Fibroblast of skin of right biceps (primary cell): Measurements from ENCODE around the gene PRKAG1.
"Not testable (repeated sequence)": the region's sequence is repeated elsewhere in the genome, so short reads cannot be mapped to it uniquely, and the experiment has no call there.

Experiments used
- DNase-seq: peaks from one replicate; pipeline ENCODE4 v3.0.0-alpha.2; 2013

The PRKAG1 gene

DNA sequence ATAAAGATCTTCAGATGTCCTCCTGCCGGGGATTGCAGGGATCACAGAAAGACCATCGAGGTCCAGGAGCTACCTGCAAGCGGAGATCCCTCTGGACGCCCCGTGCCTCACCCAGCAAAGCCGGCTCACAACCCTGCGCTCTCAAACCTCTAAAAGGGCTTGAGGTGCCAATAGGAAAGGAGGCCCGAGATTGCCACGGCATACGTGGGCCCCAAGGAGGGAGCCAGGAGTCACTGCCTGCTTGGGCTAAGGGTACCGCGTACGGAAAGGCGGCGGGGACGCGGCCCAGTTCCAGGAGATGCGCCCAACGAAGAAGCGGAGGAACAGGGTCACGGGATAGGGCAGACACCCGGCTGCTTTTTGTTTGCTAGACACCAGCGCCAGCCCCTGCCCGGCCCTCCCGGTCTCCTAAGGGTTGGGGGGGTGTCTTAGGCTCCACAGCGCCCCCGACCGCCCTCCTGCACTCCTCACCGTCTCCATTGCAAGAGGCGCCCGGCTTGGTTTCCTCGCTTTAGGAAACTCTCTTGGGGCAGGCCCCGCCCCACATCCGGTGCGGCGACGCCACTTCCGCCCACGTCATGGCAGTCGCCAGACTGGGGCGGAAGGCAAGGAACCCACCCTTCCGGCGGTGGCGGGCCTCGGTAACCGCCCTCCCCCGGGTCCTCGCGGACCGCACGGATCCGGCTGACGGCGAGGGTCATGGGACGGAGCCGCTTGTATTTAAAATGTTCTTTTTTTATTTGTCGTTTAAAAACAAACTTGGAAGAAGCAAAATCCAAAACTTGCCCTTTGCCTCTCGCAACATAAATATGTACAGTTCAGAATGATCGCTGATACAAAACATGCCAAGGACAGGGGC is at the start of gene PRKAG1:
PRKAG1 (minus strand) TSS at position 516 of the 859 bp plus-strand sequence; CDS start at position 480, 36 bp downstream.
- DNase-seq, result peak; percentile 98

DNA sequence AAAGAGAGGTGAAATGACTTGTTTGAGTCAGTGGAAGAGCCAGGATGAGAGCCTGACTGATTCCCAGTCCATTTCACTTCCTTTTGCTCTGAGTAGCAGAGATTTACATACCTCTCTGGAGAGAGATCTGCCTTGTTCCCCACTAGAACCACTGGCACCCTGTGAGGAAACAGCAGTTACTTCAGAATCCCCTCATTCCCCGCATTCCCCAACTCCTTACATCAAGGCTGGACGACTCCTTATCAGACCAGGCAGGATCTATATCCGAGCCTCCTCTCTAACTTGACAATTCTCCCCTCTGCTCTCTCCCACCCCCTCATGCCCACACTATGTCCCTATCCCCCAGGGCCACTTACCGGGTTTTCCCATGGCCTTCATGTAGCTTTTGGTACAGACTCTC is 47.5 kb upstream of the PRKAG1 start:
- DNase-seq, result no peak

DNA sequence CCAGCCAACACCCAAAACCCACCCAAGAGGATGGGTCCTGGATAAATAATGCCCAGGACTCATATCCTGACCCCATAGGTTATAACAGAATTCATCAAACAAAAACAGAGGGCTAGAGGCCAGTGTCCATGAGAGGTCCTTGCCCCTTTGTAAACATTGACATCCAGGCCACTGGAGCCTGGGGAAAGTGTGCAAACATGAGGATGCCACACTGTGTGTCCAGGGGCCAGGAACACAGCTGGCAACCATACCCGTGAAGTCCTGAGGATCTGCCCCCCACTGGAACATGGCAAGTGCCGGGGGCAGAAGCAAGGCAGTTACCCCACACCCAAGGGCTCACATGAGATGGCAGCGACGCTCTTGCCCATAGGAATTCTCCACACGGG is 46.2 kb upstream of the PRKAG1 start:
- DNase-seq, result no peak

DNA sequence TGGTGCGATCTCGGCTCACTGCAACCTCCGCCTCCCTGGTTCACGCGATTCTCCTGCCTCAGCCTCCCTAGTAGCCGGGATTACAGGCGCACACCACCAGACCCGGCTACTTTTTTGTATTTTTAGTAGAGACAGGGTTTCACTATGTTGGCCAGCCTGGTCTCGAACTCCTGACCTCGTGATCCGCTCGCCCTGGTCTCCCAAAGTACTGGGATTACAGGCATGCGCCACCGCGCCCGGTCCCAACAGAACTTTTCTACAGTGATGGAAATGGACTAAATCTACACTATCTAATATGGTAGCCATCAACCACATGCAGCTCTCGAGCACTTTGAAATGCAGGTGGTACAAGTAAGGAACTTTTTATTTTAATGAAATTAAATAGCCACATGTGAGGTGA is 43.3 kb upstream of the PRKAG1 start:
- DNase-seq, result not testable (repeated sequence)

DNA sequence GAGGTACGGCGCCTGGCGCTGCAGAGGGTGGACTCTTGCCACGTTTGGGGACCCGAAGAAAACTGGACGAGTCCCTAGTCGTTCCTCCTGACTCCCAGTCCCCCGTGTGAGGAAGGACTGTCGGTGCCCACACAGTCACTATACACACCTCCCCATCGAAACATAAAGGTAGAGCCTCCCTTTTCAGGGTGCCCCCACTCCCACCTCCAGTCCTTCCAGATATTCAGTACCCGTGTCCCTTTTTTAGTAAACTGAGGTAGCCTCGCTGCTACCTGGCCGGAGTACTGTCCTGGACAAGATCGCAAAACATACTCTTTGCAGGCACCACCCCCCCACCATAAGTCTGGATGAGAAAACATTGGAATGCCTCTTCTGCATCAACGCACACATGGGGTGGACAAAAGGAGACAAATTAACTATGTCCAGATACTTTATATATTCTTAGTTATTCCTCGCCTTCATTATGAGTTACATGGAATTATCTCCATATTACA is 42.6 kb upstream of the PRKAG1 start:
- no peak for DNase-seq

DNA sequence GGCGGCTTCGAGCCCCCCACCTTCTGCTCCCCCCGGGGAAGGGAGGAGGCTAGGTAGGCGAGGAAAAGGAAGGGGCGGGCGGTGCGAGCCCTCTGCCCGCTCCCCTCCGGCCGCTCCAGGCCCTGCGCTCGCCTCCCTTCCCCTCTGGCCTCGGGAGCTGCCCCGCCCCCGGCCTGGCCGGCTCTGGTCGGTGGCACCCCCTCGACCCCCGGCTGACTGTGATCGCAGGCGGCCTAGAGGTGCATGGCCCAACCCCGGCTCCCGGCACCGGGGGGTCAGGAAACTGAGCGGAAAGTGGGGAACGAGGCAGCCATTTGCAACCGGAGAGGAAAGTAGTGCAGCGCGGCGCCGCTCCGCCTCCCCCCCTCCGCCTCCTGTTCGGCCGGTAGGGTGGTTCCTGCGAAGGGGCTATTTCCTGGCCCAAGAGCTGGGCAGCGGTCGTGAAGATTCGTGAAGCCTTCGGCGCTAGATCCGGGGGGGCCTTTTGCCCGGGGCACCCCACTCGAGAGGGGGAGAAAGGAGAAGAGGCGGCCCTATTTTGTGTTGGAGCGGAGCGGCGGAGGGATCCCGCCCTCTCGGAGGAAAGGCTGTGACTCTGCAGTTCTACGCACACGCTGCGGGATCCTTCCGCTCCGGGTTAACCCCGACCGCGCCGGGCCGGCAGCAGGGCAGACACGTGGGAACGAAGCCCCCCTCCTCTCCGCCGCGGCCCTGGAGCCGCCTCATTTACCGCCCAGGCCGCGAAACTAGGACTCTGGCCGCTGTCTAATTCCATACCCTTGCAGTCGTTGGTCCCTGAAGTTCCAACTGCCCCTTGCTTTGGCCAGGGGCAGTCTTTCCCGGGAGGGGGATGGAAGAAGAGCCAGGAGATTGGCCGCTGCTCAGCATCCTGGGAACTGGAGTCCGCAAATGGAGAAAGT is 41.9 kb upstream of the PRKAG1 start, which contains the start of gene KMT2D:
KMT2D (minus strand) TSS at position 558 of the 920 bp plus-strand sequence. CDS start 5,470 bp downstream, outside the sequence.
- DNase-seq, result peak; percentile 98

DNA sequence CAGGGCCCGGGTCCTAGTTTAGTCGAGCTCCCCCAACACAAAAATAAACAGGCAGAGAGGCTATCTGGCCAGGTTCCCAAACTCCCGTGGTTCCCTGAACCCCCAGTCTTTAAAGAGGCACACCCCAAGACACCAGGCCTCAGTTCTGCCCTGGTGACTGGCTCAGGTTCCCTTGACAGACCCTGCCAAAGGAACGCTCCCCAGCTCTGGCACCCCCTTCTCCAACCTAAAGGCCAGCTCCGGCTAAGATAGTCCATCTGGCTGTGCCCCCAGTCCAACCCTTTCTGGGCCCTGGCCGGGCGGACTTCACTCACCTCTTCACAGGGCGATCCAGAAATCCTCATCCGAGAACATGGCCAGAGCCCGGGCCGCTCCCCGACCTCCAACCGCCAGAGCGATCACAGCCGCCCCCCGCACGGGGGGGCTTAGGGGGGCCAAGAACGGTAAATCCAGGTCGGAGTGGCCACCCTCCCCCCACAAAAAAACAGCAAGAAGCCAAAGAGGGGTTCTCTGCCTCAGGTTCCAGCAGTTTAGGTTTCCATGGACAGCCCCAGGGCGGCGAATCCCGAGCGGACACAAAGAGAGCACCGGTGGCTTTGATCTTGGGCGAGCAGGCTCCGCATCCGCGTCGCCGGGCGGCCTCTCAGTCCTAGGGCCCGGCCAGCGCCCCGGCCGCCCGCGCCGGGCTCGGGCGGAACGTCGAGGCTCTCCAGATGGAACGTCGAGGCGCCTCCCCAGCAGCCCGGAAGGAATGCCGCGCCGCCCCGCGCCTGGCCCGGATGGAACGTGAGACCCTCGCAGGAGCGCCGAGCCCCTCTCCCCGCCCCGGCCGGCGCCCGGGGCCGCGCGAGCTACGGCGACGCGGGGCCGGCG is 41.0 kb upstream of the PRKAG1 start:
- peak; percentile 31 for DNase-seq

DNA sequence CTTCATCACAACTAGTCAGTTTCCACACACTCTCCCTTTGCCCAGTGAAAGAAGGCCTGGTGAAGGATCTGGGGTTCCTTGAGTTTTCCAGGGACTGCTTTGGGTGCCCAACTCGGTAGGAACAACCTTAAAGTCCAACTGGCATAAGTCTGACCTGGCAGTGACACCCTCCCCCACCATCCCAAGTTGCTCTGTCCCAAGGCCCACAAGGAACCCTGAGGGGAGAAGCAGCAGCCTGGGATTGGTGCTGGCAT is 40.4 kb upstream of the PRKAG1 start:
- no peak for DNase-seq

DNA sequence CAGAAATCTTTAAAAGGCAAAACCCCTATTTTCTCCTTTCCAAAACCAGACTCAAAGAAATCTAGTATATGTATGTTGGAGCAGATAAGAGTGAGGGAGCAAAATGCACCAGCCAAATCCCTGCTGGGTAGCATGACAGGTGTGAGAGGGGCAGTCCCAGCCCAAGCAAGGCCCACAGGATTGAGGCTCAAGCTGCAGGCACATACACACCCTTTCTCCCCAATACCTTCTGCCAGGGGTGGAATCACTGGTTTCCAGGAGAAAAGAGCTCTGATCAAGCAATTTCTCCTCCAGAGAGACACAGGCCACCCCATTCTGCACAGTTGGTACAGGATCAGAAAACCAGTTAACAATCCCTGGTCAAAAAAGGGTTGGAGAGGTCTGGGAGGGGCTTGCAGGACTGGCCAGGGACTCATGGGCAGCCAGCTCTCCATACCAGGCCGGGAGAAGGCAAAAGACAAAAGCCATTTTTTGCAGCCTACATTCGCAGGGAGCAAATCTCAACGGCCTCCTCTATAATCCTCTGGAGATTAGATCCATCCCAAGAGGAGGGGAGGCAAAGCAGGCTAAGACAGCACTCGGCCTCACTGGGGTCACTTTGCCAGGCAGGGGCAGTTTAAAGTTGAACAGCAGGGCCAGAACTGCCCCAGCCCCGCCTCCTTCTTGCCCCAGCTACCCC is 39.9 kb upstream of the PRKAG1 start:
- no peak for DNase-seq

DNA sequence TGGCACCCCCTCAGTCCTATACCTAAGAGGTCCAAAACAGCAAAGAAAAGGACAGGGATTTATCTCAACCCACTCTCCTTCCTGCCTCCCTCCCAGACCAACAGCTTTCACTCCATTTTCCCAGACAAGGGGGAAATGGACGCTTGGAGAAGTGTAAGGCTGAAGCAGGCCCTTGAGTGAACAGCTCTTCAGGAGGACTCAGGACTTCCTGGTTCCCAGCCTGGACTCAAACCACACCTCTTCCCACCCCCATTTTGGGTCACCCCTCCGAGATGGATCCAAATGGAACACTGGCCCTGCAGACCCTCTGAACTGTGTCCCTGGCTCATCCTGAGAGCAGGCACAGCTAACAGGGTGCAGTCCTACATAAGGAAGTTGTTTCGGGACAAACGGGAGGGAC is 39.3 kb upstream of the PRKAG1 start:
- no peak for DNase-seq

DNA sequence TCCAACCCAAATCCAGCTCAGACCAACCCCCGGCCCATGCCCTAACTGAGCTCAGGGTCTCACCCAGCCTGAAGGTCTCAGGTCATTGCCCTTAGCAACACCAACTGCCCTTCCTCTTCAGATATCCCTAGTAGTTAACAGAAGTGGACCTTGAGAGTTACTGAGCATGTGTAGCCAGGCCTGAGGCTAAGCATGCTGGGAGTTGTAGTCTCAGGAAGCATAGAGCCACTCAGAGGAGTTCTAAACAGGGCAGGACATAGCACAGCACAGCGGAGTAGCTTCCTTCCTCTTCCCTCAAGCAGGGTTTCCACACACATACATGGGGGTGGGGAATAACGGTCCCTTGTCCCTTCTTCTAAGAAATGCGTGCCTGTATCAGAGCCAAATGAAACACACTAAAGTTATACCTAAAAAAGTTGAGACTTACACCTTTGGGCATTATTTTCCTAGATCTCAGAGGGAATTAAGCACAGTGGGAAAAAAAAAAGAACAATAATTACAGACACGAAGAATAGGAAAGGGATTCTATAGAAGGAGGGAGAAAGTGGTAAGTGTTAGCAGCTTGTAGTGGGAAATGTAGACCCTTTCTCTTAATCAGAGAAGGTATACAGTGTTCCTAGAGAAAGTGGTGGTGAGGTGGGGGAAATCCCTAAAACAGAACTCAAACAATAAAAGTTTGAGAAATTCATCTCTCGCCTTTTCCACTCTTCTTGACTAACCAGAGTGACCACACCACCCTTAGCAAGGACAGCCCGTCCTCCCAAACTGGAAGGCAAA is 37.6 kb upstream of the PRKAG1 start:
- DNase-seq, result peak; percentile 72

DNA sequence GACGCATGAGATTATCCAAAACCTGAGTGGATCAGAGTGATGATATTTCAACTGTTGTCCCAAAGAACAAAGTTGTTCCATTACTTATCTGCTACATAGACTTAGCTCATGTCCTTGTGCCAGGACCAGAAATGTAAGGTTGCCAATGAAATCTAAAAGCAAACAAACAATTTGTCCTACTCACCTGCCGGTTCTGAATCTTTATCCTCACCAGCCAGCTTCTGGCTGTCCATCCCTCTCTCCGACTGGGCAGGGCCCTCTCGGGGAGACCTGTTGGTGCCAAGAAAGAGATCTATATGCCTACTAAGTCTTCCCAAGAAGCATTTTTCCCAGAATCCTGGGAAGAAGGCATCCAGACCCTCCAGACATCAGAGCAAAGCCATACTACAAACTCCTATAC is 36.5 kb upstream of the PRKAG1 start:
- DNase-seq, result no peak

DNA sequence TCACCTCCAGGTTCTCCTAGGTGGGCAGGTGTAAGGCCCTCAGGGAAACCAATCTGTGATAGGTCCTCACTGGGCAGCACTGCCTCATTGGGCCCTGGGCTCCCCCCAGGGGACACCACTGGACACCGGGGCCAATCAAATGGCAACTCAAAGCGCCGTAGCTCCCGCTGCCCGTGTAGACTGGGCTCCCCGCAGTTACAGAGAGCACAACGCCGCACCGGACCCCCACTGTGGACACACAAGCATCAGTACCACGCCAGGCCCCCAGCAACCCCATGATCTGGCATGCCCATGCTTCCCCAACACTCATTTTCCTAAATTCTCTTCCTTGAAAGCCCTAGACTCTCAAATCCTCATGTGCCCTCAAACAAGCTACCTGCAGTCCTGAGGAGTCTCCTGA is 35.9 kb upstream of the PRKAG1 start:
- DNase-seq, result no peak

DNA sequence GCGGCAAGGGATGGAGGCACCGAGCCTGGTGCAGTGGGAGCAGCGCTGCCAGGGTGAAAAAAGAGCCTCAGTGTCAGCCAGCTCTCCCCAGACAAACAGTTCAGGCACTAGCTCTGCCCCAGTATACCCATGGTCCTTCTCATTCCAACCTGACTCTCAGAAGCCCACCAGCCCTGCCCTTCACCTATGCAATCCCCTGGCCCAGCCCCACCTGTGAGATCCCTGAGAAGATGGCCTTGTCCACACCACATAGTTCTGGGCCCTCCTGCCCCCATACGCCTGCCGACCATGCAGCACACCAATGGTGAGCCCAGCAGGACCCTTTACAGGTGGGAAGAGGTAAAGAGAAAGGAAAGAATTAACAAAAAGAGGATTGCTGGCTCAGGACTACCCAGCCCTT is 35.5 kb upstream of the PRKAG1 start:
- DNase-seq, result no peak

DNA sequence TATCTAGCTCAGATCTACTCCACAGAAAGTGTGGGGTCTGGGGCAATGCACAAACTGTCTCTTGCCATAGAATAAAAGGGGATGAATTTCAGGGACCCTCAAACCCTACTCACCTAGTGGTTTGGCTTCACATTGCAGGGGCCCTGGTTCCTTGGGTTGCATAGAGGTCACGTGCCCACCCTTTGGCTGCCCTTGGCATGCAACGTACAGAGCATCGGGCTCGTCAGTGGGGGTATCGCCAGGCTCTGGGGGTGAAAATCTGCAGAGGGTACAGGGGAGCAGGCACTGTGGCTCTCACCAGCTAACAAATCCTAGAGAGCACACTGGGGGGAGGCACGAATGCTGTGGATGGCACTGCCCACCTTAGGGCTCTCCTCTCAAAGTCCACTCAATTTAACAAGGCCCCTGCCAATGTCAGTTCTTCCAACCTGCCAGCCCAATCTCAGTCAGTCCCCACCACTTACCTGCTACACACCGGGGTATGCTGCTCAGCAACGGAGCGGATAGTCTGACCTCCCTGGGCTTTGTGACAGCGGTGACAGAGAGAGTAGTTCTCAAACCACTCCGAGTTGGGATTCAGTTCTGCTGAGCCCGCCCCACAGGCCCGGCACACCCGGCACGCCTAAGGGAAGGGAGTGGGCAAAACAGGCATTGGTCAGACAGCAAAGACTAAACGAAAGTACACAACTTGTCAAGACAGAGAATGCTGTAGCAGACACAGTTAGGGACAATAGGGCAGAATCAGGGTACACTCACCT is 34.1 kb upstream of the PRKAG1 start:
- DNase-seq, result no peak

DNA sequence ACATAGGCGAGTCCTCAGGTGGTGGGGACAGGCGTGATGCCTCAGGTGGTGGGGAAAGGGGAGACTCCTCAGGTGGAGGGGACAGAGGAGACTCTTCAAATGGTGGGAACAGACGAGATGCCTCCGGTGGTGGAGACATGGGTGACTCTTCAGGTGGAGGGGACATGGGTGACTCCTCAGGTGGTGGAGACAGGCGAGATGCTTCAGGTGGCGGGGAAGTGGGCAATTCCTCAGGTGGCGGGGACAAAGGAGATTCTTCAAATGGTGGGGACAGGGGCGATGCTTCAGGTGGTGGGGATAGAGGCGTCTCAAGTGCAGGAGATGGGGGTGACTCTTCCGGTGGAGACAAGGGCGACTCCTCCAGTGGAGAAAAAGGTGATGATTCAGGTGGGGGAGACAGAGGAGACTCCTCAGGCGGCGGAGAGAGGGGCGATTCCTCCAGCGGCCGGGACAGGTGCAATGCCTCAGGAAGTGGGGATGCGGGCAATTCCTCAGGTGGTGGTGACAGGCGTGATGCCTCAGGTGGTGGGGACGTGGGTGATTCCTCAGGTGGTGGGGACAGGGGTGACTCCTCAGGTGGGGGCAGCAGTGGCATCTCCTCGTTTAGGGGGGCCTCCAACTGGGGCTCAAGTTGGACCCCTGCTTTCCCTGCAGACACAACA is 33.3 kb upstream of the PRKAG1 start:
- DNase-seq, result no peak

DNA sequence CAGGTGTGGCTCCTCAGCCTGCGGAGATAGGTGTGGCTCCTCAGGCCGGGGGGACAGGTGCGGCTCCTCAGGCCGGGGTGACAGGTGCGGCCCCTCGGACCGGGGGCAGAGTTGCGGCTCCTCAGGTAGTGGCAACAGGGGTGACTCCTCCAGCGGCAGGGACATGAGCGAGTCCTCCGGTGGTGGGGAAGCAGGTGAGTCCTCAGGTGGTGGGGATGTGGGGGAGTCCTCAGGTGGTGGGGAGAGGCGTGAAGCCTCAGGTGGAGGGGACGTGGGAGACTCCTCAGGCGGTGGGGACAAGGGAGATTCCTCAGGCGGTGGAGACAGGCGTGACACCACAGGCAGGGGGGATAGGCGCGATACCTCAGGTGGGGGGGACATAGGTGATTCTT is 32.8 kb upstream of the PRKAG1 start:
- no peak for DNase-seq

DNA sequence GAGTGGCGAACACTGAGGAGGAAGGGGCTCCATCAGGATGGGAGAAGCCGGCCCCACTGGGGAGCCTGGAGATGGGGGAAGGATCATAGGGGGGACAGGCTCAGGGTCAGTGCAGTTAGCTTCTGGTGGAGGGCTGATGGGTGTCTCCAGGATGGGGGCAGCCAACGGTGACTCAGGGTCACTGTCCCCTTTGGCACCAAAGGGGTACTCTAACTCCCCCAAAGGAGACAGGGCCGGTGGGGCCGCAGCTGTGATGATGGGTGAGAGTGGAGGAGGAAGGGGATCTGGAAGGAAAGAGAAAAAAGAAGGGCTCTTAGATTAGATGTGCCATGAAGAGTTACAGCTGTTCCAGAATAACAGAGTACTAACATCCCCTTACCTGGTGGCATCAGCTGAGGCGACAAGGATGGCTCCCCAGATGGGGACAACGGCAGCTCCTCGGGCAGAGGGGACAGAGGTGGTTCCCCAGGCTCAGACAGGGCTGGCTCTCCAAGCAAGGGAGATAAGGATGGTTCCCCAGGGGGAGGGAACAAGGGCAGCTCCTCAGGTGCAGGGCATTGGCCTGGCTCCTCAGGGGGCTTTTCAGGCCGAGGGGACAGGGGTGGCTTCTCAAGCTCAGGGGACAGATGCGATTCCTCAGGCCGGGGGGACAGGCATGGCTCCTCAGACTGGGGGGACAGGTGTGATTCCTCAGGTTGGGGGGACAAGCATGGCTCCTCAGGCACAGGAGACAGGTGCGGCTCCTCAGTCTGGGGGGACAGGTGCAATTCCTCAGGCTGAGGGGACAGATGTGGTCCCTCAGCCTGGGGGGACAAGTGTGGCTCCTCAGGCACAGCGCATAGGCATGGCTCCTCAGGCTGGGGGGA is 32.2 kb upstream of the PRKAG1 start:
- DNase-seq, result no peak
